Kasumi-1 (cell line): ENCODE data around the gene PTRH1.
"Not testable (repeated sequence)": the region's sequence is repeated elsewhere in the genome, so short reads cannot be mapped to it uniquely, and the experiment has no call there.

Experiments
- DNase-seq, 2 experiments: peaks; one replicate each; lab custom pipeline; 2025; lab: John Stamatoyannopoulos, UW

Gene PTRH1, protein sequence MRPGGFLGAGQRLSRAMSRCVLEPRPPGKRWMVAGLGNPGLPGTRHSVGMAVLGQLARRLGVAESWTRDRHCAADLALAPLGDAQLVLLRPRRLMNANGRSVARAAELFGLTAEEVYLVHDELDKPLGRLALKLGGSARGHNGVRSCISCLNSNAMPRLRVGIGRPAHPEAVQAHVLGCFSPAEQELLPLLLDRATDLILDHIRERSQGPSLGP

DNA sequence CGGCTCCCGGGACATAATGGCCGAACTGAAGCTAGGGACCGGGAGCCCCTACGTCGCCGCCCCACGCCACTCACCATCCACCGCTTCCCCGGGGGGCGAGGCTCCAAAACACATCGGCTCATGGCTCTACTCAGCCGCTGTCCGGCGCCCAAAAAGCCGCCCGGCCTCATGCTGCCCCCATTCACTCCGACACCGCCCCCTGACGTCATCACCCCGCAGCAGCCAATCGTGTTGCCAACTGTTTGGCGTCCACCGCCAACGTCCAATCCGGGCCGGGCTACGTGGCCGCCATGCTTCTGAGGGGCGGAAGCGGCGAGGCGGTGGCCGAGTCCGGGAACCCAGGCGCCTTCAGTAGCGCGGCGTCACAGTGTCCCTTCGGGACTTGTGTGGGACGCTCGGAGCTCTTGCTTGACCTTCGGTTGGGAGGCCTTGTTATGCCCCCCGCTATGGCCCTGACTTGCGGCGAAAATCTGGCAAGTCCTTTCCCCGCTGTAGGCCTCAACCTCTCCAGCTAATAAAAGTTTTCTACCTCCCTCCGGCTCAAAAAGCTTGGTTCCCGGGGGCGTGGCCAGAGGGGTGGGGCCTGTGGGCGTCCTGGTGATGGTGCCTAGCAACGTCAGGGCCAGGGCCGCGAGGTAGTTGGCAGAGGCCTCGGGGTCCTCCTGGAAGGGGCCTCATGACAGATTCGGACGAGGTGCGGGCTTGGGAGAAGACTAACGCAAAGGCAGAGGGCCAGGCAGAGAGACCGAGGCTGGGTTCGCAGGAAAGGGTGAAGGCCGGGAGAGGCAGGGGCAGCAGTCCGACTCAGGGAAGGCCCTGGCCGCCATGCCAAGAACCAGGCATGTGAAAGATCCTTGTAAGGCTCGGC is at the start of gene PTRH1, which contains the start of gene TTC16:
Gene PTRH1, minus strand, starts transcription at position 194 of the 868 bp plus-strand sequence. Its CDS starts 24 bp downstream, at position 170.
Gene TTC16, plus strand, starts transcription at position 610 of the 868 bp plus-strand sequence. Its CDS starts 67 bp downstream, at position 677.
- DNase-seq, result peak; percentile 90 to 92

DNA sequence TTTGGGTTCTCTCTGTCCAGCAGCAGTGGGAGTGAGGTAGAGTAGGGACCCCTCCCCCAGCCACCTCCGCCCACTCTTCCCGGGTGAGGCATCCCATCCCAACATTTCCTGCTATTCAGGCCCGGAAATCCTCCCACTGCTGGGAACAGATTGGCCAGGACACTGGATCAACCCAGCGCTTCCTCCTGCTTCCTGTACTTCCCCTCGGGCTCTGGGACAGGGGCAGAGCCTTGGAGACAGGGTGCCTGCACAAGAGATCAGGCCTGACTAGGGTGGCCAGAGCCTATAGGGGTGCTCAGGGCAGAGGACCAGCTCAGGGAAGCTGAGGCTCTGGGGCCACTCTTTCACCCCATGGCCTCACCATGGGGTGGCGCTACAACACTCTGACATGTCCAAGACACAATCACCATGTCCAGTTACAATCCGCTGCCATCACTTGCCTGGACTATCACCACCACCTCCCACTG is 48.5 kb upstream of the PTRH1 start:
- peak in 1 of 2 experiments; percentile 12 for DNase-seq

DNA sequence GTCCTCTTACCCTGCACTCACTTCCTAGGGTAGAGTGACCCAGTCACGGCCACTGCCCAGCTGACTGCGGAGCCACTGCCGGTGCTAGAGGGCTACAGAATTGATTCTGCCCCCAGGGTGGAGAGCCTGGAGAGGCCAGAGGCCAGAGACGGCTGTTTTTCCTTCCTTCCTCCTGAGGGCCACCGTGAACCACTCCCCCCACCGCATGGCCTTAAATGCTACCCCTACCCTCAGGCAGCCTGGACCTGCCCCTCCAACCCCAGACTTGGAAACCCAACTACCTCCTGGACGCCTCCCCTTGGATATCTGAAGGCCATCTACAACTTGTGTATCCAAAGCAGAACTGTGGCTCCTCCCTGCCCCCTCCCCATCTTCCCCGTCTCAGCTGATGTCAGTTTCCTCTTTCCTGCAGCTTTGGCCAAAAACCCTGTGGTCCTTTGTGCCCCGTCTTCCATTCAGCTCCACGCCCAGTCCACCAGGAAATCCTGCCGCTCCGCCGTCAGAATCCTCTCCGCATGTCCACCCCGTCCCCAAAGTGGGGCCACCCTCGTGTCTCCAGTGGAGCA is 46.7 kb upstream of the PTRH1 start:
- DNase-seq, result peak; percentile 22 to 23

DNA sequence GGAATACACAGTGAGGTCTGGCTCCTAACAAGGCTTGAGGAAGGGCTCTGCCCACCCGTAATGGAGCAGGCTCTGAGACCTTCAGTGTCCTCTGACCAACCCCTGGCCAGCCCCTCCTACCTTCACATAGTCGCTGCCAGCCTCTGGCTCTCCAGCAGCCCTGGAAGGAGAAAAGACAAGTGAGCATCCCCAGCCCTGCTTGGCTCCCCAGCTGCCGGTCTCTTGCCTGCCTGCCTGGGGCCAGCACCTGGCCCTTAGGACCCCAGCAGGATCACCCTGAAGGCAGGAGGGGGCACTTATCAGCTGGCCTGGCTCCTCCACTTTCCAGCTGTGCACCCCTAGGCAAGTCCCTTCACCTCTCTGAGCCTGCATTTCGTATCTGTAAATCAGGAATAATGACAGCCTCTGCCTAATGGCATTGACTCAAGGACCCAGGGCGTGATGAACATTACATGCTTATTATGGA is 46.1 kb upstream of the PTRH1 start:
- DNase-seq, result no peak

DNA sequence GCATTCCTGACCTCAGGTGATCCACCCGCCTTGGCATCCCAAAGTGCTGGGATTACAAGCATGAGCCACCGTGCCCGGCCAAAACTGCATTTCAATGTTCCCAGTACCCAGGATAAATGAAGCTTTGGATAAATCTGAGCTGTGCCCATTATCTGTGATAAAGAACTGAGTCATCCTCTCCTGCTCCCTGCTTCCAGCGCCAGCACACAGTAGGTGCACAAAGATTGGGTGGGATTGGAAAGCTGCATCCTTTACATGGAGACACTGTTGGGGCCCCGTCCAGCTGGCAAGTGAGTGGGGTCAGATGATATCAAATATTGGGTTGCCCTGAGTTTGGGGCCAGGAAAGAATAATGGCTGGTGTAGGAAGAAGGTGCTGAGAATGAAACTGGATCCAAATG is 45.6 kb upstream of the PTRH1 start:
- no peak for DNase-seq

DNA sequence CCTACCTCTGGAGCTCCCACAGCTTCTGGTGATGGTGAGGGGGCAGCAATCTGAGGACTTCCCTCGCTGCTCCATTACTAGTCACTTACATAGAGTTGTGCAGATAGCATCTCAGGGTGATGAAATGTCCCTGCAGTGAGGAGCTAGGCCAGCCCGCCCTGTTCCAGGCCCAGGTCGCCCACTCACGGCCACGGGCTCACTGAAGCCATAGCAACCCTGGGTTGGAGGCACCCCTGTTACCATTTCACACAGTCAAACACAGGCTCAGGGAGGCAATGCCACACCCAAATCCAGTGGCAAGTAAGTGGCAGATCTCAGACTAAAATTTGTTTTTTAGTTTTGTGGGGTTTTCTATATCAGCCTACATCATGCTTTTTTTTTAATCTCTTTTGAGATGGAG is 43.4 kb upstream of the PTRH1 start:
- no peak for DNase-seq

DNA sequence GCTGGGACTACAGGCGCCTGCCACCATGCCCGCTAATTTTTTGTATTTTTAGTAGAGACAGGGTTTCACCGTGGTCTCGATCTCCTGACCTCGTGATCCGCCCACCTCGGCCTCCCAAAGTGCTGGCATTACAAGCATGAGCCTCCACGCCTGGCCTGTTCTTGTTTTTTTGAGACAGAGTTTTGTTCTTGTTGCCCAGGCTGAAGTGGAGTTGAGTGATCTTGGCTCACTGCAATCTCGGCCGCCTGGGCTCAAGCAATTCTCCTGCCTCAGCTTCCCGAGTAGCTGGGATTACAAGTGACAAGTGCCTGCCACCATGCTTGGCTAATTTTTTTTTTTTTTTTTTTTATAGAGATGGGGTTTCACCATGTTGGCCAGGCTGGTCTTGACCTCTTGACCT is 41.3 kb upstream of the PTRH1 start:
- DNase-seq, result not testable (repeated sequence)

DNA sequence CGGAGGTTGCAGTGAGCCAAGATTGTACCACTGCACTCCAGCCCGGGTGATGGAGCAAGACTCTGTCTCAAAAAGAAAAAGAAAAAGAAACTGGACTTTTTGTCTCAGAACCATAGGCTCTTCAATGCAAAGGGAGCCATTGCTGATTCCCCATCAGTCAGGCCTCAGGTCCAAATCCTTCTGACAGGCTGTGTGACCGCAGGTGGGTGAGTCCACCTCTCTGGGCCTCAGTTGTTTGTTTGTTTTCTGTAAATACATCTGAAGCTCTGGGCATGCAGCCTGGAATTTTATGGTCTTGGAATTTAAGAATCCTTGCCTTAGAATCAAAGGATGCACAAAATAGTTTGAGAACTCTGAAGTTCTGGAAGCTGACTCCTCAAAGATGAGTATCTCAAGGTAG is 40.8 kb upstream of the PTRH1 start:
- no peak for DNase-seq

DNA sequence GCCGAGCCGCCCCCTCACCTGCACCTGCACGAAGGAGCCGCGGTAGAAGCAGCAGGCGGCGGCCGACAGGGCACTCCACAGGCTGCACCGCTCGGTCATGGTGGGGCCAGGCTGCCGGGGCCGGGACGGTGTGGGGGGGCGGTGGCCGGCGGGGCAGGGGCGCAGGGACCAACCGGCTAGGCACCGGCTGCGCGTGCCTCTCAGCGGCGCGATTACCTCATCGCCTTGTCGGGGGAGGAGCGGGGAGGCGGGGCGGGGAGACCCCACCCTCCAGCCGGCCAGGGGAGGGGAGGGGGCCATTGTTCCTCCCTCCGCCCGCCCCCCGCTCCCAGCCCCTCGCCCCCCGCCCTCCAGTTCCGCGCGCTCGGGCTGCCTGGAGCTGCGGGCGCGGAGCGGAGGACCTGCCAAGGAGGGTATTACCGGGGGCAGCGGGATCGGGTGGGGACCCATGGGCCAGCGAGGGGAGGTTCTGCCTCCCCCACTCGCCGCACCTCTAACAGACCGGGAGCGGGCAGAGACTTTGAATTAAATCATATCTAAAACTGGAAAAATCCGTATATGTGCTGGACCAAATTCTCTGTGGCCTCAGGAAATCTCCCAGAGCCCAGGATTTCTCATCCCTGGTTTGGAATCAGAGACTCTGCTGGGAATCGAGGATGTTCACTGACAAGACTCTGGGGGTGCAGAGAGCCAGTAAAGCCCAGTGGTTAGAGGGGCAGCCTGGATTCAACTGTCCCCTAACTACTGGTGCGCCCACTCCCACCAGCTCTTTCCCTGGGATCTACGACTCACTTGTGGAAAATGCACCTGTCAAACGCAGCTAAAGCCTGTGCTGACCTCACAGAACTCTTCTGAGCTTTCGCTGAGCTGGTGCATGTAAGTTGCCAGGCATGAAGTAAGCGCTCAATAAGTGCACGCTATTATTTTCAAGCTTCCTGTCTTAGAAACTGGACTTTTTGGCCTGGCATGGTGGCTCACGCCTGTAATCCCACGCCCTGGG is 39.9 kb upstream of the PTRH1 start:
- DNase-seq, result no peak

DNA sequence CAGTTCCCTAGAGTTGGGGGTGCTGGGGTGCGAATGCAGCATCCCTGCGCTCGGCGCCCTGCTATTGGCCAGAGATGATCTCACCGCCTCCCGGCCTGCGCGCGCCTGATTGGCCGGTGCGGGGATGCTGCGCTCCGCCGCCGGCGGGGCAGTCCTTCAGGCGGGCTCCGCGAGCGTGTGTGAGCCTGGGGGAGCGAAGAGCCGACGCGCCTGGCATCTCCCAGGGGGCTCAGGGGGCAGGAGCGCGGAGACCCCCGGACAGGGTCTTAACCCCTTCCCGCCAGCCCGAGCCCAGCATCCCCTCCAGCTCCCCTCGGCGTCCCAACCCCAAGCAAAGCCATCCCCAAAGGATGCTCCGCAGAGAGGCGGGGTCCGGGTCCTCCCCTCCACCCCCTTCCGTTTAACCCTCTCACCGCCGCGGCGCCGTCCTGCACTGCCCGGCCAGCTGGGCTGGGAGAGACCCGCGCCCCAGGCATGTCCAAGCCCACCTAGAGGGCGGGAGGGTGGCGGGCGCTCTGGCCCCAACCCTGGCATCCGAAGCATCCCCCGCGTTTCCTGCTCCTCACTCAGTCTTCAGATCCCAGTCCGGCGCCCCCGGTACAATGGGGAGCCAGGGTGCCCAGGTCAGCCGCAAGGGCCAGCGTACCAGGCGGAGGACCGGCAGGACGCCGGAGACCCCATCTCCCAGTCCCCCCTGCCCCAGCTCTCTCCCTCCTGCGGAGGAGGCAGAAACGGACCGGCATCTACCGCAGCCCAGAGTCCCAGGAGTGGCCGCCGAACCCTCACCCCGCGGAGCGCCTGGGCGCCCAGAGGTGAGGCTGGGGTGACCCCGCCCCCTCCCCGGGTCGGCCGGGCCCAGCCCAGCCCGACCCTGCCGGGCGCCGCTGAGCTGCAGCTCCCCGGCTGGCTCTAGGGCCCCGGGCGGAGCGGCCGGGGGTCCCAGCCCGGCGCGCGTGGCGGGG is 38.9 kb upstream of the PTRH1 start:
- no peak for DNase-seq

DNA sequence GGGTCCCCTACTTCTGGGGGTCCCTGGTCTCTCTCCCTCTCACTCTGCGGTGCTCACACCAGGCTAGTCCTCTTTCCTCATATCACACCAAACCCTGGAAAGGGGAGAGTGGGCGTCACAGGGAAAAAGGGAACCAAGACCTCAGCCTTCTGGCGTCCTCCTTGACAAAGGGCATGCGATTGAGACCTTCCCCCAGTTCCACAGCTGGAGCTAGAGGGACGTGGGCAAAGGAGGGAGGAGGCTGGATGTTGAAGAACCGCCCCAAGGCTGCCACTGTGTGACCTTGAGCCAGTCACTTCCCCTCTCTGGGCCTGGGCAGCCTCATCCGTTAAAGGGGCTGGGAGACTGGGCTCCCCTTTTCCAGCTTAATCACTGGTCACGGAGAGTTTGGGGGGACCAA is 38.2 kb upstream of the PTRH1 start:
- no peak for DNase-seq

DNA sequence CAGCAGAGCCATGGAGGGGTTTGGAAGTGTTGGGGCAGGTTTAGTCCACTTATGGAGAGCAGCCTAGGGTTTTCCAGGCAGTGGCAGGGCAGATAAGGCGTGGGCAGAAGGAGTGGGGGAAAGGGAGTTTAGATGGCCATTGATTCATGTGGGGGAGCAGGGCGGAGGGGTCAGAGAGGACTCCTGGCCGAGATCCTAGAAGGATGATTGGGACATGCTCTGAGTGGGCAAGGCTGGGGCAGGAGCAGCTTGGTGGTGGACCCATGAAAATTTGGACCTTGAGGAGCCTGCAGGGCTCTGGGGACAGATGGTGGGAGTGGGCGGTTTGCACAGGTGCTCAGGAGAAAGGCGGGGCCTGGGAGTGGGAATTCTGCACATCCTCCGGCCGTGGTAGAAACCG is 37.7 kb upstream of the PTRH1 start:
- no peak for DNase-seq

DNA sequence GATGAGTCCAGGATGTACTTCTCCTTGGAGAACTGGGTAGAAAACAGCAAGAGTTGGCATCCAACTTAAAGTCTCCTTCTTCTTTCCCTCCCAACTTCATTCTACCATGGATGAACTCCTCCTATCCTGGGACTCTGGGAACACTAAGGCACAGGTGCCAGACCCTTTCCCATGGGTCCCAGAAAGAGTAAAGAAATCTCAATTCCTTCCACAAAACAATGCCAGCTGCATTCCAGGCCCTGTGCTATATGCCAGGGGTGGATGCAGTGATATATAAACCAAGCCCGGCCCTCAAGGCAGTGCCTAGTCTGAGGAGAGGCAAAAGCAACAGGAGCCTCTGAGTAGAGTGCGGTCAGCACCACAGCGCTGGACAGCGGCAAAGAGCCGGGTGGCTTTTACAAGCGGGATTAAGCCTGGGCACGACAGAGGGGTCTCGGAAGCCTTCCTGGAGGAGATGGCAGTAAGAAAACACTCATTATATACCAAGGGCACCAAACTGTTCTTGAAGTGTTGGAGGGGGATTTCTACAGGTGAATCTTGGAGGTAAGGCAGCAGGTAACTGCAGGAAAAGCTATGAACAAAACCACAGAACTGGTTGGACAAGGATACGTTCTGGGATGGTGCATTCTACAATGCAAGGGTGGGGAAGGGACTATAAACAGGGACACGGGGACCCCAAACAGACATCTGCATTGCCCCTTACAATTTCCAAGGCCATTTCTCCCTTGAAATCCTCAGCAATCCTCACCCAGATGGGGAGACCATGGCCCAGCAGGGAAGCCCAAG is 36.0 kb upstream of the PTRH1 start:
- peak in 1 of 2 experiments; percentile 17 for DNase-seq

DNA sequence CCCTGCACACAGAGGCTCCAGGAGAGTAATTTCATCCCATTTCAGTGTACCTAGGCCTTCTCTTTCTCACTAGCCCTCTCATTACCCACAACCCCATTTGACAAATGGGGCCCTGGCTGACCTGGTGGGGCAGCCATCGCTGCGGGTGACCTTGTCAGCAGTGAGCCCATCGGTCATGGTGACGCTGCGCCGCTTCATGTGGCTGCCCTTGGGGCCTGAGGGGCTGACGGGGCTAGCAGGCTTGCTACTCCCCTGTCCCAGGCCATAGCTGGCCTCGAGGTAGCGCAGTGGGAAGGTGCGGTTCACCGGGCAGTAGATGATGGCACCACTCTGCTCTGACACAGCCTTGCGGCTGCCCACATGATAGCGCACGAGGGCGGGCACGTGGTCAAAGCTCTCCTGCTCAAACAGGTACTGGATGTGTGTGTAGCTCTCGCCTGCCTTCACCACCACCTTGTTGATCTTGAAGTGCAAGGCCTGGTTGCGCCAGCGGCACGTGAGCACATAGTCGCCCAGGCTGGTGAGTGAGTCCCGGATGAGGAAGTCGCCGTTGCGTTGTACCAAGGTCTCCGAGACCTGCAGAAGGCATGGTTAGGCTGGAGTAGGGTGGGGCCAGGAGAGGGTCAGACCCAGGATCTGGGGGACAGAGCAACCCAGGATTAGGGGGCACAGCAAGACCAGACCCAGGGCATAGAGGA is 33.8 kb upstream of the PTRH1 start:
- DNase-seq, result no peak

DNA sequence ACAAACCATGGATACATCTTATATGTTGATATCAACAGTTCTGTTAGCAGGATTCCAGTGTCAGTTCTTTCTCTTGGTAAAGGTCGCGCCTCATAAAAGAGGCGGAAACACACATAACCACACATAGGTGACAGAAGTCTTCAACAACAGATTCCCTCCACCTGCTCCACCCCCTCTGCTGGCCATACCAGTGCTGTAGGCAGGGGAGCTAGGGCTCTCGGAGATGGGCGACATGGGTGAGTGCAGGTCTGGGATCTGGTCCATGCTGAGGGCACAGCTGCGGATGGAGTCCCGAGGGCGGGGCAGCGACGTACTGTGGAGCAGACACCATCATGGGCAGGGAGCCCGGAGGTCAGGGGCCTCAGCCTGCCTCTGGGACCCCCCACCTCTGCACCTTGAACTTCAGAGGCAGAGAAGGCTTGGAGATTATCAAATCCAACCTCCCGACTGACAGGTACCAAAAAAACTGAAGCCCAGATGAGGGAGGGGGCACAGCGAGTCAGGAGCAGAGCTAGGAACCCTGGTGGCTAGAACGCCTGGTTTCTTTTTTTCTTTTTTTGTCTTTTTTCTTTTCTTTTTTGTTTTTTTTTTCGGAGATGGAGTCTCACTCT is 31.6 kb upstream of the PTRH1 start:
- no peak for DNase-seq

DNA sequence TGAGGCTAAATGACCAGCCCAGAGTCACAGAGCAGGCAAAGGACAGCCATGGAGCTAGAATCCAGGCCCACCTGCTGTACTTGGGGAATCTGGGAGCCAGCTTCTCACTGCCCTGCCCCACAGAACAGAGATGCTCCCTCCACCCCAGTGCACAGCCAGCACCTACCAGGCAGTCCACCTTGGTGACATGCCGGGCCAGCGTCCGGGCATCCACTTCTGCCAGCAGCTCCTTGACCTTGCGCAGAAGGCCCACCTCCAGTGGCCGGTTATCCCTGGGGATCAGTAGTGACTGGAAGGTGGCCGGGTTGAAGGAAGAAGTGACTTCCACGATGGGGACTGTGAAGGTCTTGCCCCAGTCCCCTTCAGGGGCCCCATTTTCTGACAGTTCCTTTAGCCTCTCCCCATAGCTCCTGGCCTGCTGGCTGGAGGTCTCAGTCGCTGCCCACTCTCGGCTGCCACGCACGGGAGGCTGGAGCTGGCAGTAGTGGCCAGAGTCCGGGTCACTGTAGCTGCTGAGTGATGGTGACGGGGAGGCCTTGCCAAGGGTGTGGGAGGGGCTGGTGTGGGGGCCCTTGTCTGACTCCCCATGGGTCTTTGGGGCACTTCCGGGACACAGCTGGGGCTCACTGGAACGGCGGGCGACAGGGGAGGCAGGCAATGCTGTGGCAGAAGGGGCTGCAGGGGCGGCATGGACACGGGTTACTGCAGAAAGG is 29.1 kb upstream of the PTRH1 start:
- DNase-seq, result no peak

DNA sequence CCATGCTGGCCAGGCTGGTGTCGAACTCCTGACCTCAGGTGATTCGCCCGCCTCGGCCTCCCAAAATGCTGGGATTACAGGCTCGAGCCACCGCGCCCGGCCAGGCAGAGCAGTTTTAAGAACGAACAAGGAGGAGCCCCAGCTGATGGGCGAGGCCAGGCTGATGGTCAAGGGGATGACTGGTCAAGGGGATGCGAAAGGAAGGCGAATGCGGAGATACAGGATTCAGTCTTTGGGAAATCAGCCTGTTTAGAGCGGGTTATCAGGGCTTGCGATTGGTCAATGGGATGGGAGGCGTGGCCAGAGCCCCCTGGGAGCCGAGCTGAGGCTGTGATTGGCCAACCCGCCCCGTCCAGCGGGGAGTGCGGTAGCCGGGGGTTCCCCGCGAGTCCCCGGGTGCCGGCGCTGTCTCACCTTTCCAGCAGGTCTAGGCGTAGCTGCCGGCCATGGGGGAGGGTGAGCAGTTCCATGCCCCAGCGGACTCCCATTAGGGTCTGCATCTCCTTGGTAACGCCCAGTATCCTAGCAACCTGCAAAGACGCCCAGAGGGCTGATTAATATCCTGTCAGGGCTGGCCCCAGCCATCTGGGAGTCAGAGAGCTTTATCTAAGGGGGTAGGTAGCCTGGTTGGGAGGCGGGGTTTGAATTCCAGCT is 27.1 kb upstream of the PTRH1 start:
- DNase-seq, result no peak
